ENCODE measurements around the gene PRSS57.

The PRSS57 gene

GRCh38 chr19:647566-648284 is 47.5 kb downstream of the PRSS57 start:
- Histone ChIP-seq H3K36me3 (replicated peaks; ENCODE audit: insufficient read depth, low read length) (peaks cover 31% of the 10 kb centered on the region), H4K20me1 (ENCODE audit: insufficient read depth, low read length) (peaks cover 12% of the 10 kb centered on the region), H3K79me2 (ENCODE audit: low read length) (peaks cover 40% of the 10 kb centered on the region), H3K27ac (ENCODE audit: low read length) (no peak overlapping the region), H3K9me2 (replicated peaks; ENCODE audit: insufficient read depth, low read length) (no peaks in the 10 kb centered on the region), H3K27me3 (replicated peaks; ENCODE audit: insufficient read depth, low read length) (no peaks in the 10 kb centered on the region), H3K4me1 (ENCODE audit: low read length) (no peaks in the 10 kb centered on the region), H3K9me3 (replicated peaks; ENCODE audit: insufficient read depth, low read length) (no peaks in the 10 kb centered on the region), H3K4me2 (ENCODE audit: low read depth, low read length) (no peak overlapping the region), H3K4me3 (ENCODE audit: low read length) (no peak overlapping the region), H2AFZ (ENCODE audit: low read length) (no peak overlapping the region), H3K9ac (ENCODE audit: low read length) (no peak overlapping the region), H3F3A (ENCODE audit: insufficient read depth, low read length) (no peaks in the 10 kb centered on the region)
- DNase-seq, result no peak
- TF ChIP-seq EZH2phosphoT487 (IDR thresholded peaks at IDR 0.05; ENCODE audit: low read length), result no peak
- TF ChIP-seq EZH2 (optimal IDR thresholded peaks at IDR 0.05; ENCODE audit: low read depth, low read length), result no peak
- TF ChIP-seq CTCF (IDR thresholded peaks at IDR 0.05; ENCODE audit: low read length), result no peak

- Histone ChIP-seq H3K4me1 (ENCODE audit: low read length) (no peaks in the 10 kb centered on the region), H3K9me3 (replicated peaks; ENCODE audit: insufficient read depth, low read length) (no peaks in the 10 kb centered on the region), H3F3A (ENCODE audit: insufficient read depth, low read length) (no peaks in the 10 kb centered on the region), H3K79me2 (ENCODE audit: low read length) (peaks cover 33% of the 10 kb centered on the region), H4K20me1 (ENCODE audit: insufficient read depth, low read length) (peaks cover 5% of the 10 kb centered on the region; the same call in 1 of the 2 replicates), H2AFZ (ENCODE audit: low read length) (no peak overlapping the region), H3K27ac (ENCODE audit: low read length) (no peak overlapping the region), H3K27me3 (replicated peaks; ENCODE audit: insufficient read depth, low read length) (no peaks in the 10 kb centered on the region), H3K4me2 (ENCODE audit: low read depth, low read length) (no peak overlapping the region), H3K9me2 (replicated peaks; ENCODE audit: insufficient read depth, low read length) (no peaks in the 10 kb centered on the region), H3K9ac (ENCODE audit: low read length) (no peak overlapping the region), H3K36me3 (replicated peaks; ENCODE audit: insufficient read depth, low read length) (peaks cover 24% of the 10 kb centered on the region), H3K4me3 (ENCODE audit: low read length) (no peak overlapping the region)
- DNase-seq, result no peak
- TF ChIP-seq EZH2phosphoT487 (IDR thresholded peaks at IDR 0.05; ENCODE audit: low read length), result no peak
- TF ChIP-seq EZH2 (optimal IDR thresholded peaks at IDR 0.05; ENCODE audit: low read depth, low read length), result no peak
- no peak for TF ChIP-seq CTCF (IDR thresholded peaks at IDR 0.05; ENCODE audit: low read length)
These were observed 48.3 kb downstream of the PRSS57 start for GRCh38 chr19:646779-647565.

- no peaks in the 10 kb centered on the region for H3K27me3 ChIP-seq (replicated peaks; ENCODE audit: insufficient read depth, low read length)
- no peak overlapping the region for H3K4me3 ChIP-seq (ENCODE audit: low read length)
- H3F3A ChIP-seq (ENCODE audit: insufficient read depth, low read length), result no peaks in the 10 kb centered on the region
- H3K27ac ChIP-seq (ENCODE audit: low read length), result no peak overlapping the region
- no peak overlapping the region for H3K4me2 ChIP-seq (ENCODE audit: low read depth, low read length)
- H3K36me3 ChIP-seq (replicated peaks; ENCODE audit: insufficient read depth, low read length), result peaks cover 19% of the 10 kb centered on the region
- H3K79me2 ChIP-seq (ENCODE audit: low read length), result peaks cover 24% of the 10 kb centered on the region
- H4K20me1 ChIP-seq (ENCODE audit: insufficient read depth, low read length), result no peaks in the 10 kb centered on the region
- no peak for TF ChIP-seq CTCF (IDR thresholded peaks at IDR 0.05; ENCODE audit: low read length)
- no peak for TF ChIP-seq EZH2 (optimal IDR thresholded peaks at IDR 0.05; ENCODE audit: low read depth, low read length)
- TF ChIP-seq EZH2phosphoT487 (IDR thresholded peaks at IDR 0.05; ENCODE audit: low read length), result no peak
- no peaks in the 10 kb centered on the region for H3K4me1 ChIP-seq (ENCODE audit: low read length)
- no peaks in the 10 kb centered on the region for H3K9me2 ChIP-seq (replicated peaks; ENCODE audit: insufficient read depth, low read length)
- no peaks in the 10 kb centered on the region for H3K9me3 ChIP-seq (replicated peaks; ENCODE audit: insufficient read depth, low read length)
- no peak for DNase-seq
- no peak overlapping the region for H3K9ac ChIP-seq (ENCODE audit: low read length)
- H2AFZ ChIP-seq (ENCODE audit: low read length), result no peak overlapping the region
These were observed 49.1 kb downstream of the PRSS57 start for GRCh38 chr19:645912-646778.
